OCI-LY1 (cell line): ENCODE data around the gene RAB39B.

Source experiments
- H2AFZ ChIP-seq: fragments of 200-600 bp; sonication (generic), shearing (Covaris generic); 2 replicates; pipeline ENCODE4 v1.6.0; 2014; ENCODE audit warnings: antibody characterized with exemption, mild to moderate bottlenecking, low read length
- H3F3A ChIP-seq: fragments of 200-600 bp; sonication (generic), shearing (Covaris generic); 2 replicates; pipeline ENCODE4 v1.6.0; 2014; ENCODE audit warnings: mild to moderate bottlenecking, antibody characterized with exemption, low read length, moderate library complexity; ENCODE audit not compliant: insufficient read depth
- H3K27ac ChIP-seq: fragments of 200-600 bp; sonication (generic); 2 replicates; pipeline ENCODE4 v1.5.1; 2014; ENCODE audit warnings: low read length, mixed run types, mild to moderate bottlenecking, low read depth; ENCODE audit not compliant: poor library complexity, severe bottlenecking
- H3K27me3 ChIP-seq: fragments of 200-600 bp; sonication (generic); 2 replicates; pipeline ENCODE4 v1.6.0; 2014; ENCODE audit warnings: antibody characterized with exemption, mild to moderate bottlenecking, low read length, moderate library complexity; ENCODE audit not compliant: insufficient read depth
- H3K36me3 ChIP-seq: fragments of 200-600 bp; sonication (generic); 2 replicates; pipeline ENCODE4 v1.6.1; 2014; ENCODE audit warnings: mild to moderate bottlenecking, antibody characterized with exemption, low read length, moderate library complexity, mixed read lengths; ENCODE audit not compliant: insufficient read depth
- H3K4me1 ChIP-seq: fragments of 200-600 bp; sonication (generic); 2 replicates; pipeline ENCODE4 v1.5.1; 2014; ENCODE audit warnings: mild to moderate bottlenecking, low read length, moderate library complexity; ENCODE audit not compliant: insufficient read depth, severe bottlenecking
- H3K4me2 ChIP-seq: fragments of 200-600 bp; sonication (generic), shearing (Covaris generic); 2 replicates; pipeline ENCODE4 v1.6.1; 2014; ENCODE audit warnings: low read length
- H3K4me3 ChIP-seq: fragments of 200-600 bp; sonication (generic); 2 replicates; pipeline ENCODE4 v1.5.1; 2014; ENCODE audit warnings: low read length, low read depth, mild to moderate bottlenecking, mixed read lengths; ENCODE audit not compliant: poor library complexity, severe bottlenecking
- H3K79me2 ChIP-seq: fragments of 200-600 bp; shearing (Covaris generic); 2 replicates; pipeline ENCODE4 v1.6.1; 2016; ENCODE audit warnings: mixed run types, low read length, mixed read lengths; ENCODE audit not compliant: insufficient read depth
- H3K9ac ChIP-seq: fragments of 200-600 bp; sonication (generic), shearing (Covaris generic); 2 replicates; pipeline ENCODE4 v1.6.1; 2014; ENCODE audit warnings: mild to moderate bottlenecking, low read length, mixed read lengths
- H3K9me2 ChIP-seq: fragments of 200-600 bp; sonication (generic), shearing (Covaris generic); 2 replicates; pipeline ENCODE4 v1.6.1; 2014; ENCODE audit warnings: low read depth, mild to moderate bottlenecking, low read length, mixed read lengths
- H3K9me3 ChIP-seq: fragments of 200-600 bp; shearing (Covaris generic); 2 replicates; pipeline ENCODE4 v1.6.1; 2014; ENCODE audit warnings: low read length, mixed read lengths
- H4K20me1 ChIP-seq: fragments of 200-600 bp; sonication (generic), shearing (Covaris generic); 2 replicates; pipeline ENCODE4 v1.6.0; 2016; ENCODE audit warnings: mild to moderate bottlenecking, low read length; ENCODE audit not compliant: insufficient read depth
- EZH2 ChIP-seq: fragments of 200-600 bp; sonication (generic), shearing (Covaris generic); IDR thresholded peaks from 2 replicates; pipeline ENCODE4 v1.8.0; 2017; ENCODE audit warnings: borderline replicate concordance, mixed run types, mild to moderate bottlenecking, antibody characterized with exemption, low read length, moderate library complexity, mixed read lengths
- TF ChIP-seq, protein P1 (sequence below): fragments of 200-600 bp; sonication (generic), shearing (Covaris generic); IDR thresholded peaks from 2 replicates; pipeline ENCODE4 v1.5.1; 2017; ENCODE audit warnings: mild to moderate bottlenecking, antibody characterized with exemption, low read length, moderate library complexity, mixed read lengths

Gene RAB39B

DNA sequence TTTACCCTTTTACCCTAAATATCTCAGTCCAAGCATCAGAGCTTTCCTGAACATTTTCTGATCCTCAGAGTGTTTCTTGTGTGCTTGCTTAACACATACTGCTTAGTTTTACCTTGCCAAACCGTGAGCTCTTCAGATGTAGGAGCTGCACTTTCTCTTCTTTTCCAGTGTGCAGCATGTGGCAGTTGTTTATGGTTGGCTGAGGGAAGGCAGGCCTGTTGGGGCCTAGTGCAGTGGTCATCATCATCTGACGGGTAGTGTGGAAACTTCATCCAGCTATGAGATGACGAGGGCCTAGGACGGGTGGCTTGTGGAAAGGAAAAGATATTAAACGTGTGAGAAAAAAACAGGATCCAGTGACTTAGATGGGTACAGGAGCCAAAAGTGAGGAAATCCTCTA is 26.6 kb downstream of the RAB39B start:
- no peak overlapping the region for H3K4me2 ChIP-seq
- H2AFZ ChIP-seq = no peak overlapping the region
- H3K9ac ChIP-seq = no peak overlapping the region
- H3K27ac ChIP-seq = no peak overlapping the region
- peaks cover 43% of the 10 kb centered on the region for H3K36me3 ChIP-seq
- no peaks in the 10 kb centered on the region for H3K27me3 ChIP-seq
- TF ChIP-seq EZH2 = no peak
- TF ChIP-seq, protein P1, sequence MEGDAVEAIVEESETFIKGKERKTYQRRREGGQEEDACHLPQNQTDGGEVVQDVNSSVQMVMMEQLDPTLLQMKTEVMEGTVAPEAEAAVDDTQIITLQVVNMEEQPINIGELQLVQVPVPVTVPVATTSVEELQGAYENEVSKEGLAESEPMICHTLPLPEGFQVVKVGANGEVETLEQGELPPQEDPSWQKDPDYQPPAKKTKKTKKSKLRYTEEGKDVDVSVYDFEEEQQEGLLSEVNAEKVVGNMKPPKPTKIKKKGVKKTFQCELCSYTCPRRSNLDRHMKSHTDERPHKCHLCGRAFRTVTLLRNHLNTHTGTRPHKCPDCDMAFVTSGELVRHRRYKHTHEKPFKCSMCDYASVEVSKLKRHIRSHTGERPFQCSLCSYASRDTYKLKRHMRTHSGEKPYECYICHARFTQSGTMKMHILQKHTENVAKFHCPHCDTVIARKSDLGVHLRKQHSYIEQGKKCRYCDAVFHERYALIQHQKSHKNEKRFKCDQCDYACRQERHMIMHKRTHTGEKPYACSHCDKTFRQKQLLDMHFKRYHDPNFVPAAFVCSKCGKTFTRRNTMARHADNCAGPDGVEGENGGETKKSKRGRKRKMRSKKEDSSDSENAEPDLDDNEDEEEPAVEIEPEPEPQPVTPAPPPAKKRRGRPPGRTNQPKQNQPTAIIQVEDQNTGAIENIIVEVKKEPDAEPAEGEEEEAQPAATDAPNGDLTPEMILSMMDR = no peak
- H4K20me1 ChIP-seq = no peaks in the 10 kb centered on the region
- no peaks in the 10 kb centered on the region for H3K9me3 ChIP-seq
- no peaks in the 10 kb centered on the region for H3K4me1 ChIP-seq
- no peaks in the 10 kb centered on the region for H3K79me2 ChIP-seq
- no peaks in the 10 kb centered on the region for H3K9me2 ChIP-seq
- no peaks in the 10 kb centered on the region for H3F3A ChIP-seq
- H3K4me3 ChIP-seq = no peak overlapping the region

DNA sequence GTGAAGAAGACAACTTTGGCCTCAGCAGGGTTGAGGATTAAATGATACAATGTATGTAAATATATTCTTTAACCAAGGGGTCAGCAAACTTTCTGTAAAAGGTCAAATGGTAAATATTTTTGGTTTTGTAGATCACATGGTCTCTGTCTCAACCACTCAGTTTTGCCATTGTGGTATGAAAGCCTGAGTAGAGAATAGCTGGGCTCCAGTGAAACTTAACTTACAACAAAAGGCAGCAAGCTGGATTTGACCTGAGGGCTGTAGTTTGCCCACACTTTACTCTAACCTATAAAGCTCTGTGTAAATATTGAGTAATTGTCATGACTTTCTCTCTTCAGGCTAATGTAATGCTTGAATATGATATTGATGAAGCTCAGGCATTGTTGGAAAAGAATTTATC is 28.4 kb downstream of the RAB39B start:
- Histone ChIP-seq H4K20me1 (no peaks in the 10 kb centered on the region), H3K27me3 (no peaks in the 10 kb centered on the region), H2AFZ (no peak overlapping the region), H3K9me3 (no peaks in the 10 kb centered on the region), H3K9me2 (no peaks in the 10 kb centered on the region), H3K79me2 (no peaks in the 10 kb centered on the region), H3K9ac (no peak overlapping the region), H3K4me2 (no peak overlapping the region), H3K27ac (no peak overlapping the region), H3K4me3 (no peak overlapping the region), H3K36me3 (peaks cover 56% of the 10 kb centered on the region), H3K4me1 (no peaks in the 10 kb centered on the region), H3F3A (no peaks in the 10 kb centered on the region)
- TF ChIP-seq, protein P1 = no peak
- no peak for TF ChIP-seq EZH2

DNA sequence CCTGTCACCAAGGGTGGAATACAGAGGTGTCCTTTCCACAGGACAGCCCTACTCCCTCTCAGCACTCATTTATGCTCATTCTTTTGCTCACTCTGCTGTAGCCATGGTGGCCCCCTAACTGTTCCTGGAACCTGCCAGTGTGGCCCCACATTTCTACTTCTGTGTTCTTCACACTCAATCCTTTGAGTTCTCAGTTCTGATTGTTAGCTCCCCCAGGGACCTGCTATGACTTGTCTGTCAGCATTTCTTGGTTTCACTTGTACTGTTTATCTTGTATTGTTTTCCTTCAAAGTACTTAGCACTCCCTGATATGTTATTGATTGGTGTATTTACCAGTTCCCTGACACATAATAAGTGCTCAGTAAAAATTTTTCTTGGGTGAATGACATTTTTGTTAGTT is 33.1 kb downstream of the RAB39B start:
- TF ChIP-seq, protein P1 = no peak
- no peak for TF ChIP-seq EZH2
- Histone ChIP-seq H3K4me3 (no peak overlapping the region), H3F3A (no peaks in the 10 kb centered on the region), H2AFZ (no peak overlapping the region), H3K79me2 (no peaks in the 10 kb centered on the region), H3K4me2 (no peak overlapping the region), H3K27me3 (no peaks in the 10 kb centered on the region), H3K9me3 (no peaks in the 10 kb centered on the region), H3K36me3 (peaks cover 63% of the 10 kb centered on the region), H3K9ac (no peak overlapping the region), H4K20me1 (no peaks in the 10 kb centered on the region), H3K4me1 (no peaks in the 10 kb centered on the region), H3K27ac (no peak overlapping the region), H3K9me2 (no peaks in the 10 kb centered on the region)
